GM10266 (cell line): ENCODE data around the gene TEX264.

Source experiments
- DNase-seq: peaks from one replicate; pipeline ENCODE4 v3.0.0; 2012; ENCODE audit errors: extremely low spot score
- CTCF ChIP-seq: IDR thresholded peaks from 2 replicates; pipeline ENCODE4 v1.5.1; 2012; ENCODE audit warnings: mild to moderate bottlenecking, low read depth; ENCODE audit not compliant: control insufficient read depth, insufficient read depth; ENCODE audit errors: missing control alignments

TEX264 gene

DNA sequence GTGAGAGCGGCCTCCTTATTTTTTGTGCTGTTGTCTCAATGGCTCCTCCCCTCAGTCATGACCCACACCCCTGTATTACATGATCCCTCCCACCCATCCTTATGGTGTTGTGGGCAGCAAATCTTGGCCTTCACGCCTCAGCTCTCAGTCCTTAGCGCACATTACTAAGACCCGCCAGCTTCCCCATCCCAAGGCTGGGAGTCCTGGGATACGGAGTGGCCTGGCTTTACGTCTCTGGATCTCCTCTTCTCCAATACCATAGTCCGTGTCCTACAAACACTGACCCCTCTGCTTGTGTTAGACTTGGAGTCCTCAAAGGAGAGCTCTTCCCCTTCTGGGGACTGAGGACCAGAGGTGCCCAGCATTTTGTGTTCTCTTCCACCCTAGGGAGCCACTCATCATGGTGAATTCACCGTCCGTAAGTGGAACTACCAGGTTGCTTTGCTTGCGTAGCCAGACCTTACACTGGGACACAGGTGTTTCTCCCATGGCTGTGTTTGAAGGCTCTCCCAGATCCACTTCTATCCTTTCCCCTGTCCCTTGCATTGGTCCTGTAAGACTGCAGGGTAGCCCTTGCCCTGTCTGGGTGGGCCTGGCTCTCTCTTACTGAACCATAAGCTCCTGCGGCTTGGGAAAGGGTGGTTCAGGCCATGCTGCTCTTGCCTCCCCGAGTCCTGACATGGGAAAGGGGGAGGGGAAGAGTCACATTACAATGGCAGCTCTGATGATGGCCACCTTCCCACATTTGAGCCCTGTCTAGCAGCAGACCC, 49.4 kb downstream of the TEX264 start:
- no peak for TF ChIP-seq CTCF
- peak; percentile 8 for DNase-seq

DNA sequence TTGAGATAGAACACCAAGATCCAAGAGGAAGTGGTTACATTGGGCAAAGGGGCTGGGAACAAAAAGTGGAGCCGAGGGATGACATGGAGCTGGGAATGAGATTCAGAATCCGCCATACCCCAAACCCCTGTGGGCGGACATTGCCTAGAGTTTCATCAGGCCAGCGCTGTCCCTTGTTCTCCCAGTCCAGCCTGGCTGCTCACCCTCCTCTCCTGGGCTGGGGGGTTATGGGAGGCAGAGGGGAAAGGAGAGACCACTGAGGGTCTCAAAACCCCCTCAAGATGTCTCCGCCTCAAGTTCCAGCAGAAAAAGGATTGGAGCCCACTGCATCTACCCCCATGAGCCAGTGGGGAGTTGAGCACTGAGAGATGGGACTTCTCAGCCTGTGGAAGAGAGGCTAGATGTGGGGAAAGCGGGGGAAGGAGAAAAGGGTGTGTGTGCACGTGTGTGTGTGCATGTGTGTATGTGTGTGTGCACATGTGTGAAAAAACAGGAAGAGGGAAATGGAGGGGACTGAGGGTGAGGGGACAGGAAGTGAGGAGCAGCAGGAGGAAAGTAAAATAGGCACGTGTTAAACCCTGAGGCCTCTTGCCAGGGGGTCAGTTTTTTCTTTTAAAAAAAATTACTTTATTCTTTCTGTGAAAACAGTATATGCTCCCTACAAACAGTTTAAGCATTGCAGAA, 50.2 kb downstream of the TEX264 start:
- no peak for TF ChIP-seq CTCF
- DNase-seq, result no peak

- peak; percentile 7 for TF ChIP-seq CTCF
- DNase-seq, result no peak
These were observed 51.3 kb downstream of the TEX264 start for GRCh38 chr3:51722362-51722761.

DNA sequence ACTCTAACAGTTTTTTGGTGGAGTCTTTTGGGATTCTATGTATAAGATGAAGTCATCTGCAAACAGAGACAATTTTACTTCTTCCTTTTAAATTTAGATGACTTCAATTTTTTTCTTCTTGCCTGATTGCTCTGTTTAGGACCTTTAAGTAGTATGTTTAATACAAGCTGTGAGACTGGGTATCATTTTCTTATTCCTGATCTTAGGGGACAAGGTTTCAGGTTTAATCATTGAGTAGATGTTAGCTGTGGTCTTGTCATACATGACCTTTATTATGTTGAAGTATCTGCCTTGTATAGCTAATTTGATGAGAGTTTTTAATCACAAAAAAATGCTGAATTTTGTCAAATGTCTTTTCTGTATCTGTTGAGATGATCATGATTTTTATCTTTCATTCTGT, 56.4 kb downstream of the TEX264 start:
- no peak for TF ChIP-seq CTCF
- DNase-seq, result no peak

DNA sequence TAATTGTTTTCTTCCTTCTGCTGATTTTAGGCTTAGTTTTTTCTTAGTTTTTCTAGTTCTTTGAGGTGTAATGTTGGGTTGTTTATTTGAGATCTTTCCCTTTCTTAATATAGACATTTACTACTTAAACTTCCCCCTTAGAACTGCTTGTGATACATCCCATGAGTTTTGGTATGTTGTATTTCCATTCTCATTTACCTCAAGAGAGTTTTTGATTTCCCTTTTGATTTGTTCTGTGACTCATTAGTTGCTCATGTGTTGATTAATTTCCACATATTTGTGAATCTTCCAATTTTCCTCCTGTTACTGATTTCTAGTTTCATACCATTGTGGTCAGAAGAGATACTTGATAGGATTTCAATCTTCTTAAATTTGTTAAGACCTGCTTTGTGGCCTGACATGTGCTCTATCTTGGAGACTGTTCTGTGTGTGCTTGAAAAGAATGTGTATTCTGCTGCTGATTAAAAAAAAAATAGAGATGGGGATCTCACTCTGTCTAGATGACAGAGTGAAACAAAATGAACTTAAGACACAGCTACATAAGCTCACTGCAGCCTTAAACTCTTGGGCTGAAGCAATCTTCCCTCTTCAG, 58.1 kb downstream of the TEX264 start:
- DNase-seq, result no peak
- TF ChIP-seq CTCF, result no peak

DNA sequence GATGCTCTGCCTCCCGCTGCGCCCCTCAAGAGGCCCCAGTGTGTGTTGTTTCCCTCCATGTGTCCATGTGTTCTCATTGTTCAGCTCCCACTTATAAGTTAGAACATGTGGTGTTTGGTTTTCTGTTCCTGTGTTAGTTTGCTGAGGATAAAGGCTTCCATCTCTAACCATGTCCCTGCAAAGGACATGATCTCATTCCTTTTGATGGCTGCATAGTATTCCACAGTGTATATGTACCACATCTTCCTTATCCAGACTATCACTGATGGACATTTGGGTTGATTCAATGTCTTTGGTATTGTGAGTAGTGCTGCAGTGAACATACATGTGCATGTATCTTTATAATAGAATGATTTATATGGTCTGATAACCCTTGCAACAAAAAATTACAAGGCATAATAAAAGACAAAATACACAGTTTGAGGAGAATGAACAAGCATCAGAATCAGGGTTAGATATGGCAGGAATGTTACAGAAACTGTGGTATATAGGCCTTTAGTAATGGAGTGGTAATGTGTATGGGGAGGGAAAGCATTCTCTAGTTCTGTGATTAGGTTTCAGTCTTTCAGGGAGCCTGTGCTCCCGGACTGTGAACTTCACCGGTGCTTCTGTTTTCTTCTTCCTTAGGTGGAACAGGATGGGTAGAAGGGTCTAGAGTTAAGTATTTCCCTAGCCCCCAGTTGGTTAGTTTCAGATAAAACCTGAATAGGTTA, 63.0 kb downstream of the TEX264 start:
- DNase-seq, result no peak
- no peak for TF ChIP-seq CTCF

- no peak for TF ChIP-seq CTCF
- peak; percentile 8 for DNase-seq
These were observed 63.5 kb downstream of the TEX264 start for GRCh38 chr3:51734572-51734907.
